ENCODE data around the gene TMBIM6.

Gene TMBIM6

DNA sequence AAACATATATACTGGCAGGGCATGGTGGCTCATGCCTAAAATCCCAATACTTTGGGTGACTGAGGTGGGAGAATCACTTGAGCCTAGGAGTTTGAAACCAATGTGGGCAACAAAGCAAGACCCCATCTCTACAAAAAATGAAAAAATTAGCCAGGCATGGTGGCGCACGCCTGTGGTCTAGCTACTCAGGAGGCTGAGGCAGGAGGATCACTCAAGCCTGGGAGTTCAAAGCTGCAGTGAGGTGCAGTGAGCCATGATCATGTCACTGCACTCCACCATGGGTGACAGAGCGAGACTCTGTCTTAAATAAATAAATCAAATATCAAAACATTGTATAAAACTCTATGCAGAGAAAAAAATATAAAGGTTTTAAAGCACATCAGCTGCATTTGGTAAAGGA, 39.3 kb upstream of the TMBIM6 start:
- DNase-seq (ENCODE audit: low spot score): no peak
- no peak overlapping the region for H3K4me3 ChIP-seq
- H3K27ac ChIP-seq: peak overlapping the region in 1 of 2 donors; percentile 20
- TF ChIP-seq, protein P1, sequence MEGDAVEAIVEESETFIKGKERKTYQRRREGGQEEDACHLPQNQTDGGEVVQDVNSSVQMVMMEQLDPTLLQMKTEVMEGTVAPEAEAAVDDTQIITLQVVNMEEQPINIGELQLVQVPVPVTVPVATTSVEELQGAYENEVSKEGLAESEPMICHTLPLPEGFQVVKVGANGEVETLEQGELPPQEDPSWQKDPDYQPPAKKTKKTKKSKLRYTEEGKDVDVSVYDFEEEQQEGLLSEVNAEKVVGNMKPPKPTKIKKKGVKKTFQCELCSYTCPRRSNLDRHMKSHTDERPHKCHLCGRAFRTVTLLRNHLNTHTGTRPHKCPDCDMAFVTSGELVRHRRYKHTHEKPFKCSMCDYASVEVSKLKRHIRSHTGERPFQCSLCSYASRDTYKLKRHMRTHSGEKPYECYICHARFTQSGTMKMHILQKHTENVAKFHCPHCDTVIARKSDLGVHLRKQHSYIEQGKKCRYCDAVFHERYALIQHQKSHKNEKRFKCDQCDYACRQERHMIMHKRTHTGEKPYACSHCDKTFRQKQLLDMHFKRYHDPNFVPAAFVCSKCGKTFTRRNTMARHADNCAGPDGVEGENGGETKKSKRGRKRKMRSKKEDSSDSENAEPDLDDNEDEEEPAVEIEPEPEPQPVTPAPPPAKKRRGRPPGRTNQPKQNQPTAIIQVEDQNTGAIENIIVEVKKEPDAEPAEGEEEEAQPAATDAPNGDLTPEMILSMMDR (IDR thresholded peaks at IDR 0.05): no peak

DNA sequence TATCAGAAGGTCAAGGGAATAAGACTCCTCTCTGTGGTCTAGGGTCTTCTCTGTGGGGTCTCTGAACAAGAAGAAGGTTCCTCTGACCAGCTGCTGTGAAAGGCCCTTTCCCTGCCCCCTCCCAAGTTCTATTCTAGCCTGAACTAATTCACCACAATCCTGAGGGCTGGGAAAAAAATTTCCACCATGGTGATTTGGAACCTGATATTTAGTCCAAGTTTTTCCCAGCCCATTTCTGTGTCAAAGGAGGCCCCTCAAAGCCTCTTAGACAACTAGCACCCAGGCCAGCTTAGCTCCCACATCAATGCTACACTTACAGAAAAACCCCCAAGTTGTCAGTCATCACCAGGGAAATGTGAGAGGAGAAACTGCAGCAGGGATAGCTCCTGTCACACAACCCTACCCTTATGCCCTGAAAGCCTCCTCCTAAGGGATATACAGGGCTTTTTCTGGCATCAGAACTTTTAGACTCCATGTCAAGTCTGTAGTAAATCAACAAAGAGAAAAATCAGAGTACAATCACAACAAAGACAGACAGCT, 38.6 kb upstream of the TMBIM6 start:
- H3K27ac ChIP-seq: peak overlapping the region; percentile 48 to 73
- TF ChIP-seq, protein P1 (IDR thresholded peaks at IDR 0.05): no peak
- no peak for DNase-seq (ENCODE audit: low spot score)
- no peak overlapping the region for H3K4me3 ChIP-seq

DNA sequence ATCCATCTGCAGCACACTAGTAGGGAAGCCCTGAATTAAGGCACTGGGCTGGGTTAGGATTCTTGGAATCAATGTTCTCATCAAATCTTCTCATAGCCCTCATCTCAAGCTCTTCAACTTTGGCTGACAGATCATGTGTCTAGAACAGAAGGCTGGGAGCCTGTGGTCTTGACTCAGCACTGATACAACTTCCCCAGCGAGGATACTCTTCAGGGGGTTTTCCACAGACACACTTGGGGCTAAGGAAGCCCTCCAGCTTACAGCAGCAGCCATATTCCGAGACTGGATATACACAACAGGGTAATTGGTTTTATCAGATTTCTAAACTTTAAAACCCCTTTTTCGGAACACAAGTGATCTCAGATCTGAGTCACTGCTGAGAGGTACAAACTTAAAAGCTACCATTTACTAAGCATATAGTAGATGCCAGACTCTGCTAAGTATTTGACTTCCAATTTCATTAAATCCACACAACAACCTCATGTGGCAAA, 37.7 kb upstream of the TMBIM6 start:
- DNase-seq (ENCODE audit: low spot score): no peak
- TF ChIP-seq, protein P1 (IDR thresholded peaks at IDR 0.05): no peak
- Histone ChIP-seq H3K27ac (peak overlapping the region; percentile 48 to 73), H3K4me3 (peak overlapping the region; percentile 39)

DNA sequence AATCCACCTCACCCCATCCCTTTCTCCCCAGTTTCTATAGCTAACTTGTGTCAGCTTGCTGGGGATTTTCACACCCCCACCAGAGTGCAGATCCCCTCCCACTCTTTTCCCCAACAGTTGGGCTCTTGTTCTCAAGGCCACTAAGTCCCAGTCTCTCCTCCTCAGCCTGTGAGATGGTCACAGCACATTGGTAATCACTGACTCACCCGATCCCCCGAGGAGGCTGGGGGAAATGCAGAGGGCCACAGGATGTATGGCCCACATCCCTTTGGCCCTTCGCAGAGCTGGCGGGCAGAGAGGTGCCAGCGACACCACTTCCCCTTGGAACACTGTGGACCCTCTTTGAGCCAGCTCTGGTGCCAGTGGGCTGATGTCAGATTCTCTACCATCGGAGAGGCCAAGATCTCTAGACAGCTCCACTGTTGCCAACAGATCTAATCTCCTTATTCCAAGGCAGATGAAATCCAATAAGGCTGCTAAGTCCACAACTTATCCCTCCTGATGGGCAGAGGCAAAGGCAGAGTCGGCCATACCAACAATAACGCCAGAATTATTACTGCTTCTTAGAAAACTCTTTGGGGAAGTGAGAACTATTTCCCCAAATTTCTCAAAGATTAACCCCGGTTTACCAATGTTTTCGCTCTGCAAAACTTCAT, 35.8 kb upstream of the TMBIM6 start:
- Histone ChIP-seq H3K27ac (peak overlapping the region; percentile 97 to 98), H3K4me3 (peak overlapping the region; percentile 88)
- TF ChIP-seq, protein P1 (IDR thresholded peaks at IDR 0.05): no peak
- DNase-seq (ENCODE audit: low spot score): no peak

DNA sequence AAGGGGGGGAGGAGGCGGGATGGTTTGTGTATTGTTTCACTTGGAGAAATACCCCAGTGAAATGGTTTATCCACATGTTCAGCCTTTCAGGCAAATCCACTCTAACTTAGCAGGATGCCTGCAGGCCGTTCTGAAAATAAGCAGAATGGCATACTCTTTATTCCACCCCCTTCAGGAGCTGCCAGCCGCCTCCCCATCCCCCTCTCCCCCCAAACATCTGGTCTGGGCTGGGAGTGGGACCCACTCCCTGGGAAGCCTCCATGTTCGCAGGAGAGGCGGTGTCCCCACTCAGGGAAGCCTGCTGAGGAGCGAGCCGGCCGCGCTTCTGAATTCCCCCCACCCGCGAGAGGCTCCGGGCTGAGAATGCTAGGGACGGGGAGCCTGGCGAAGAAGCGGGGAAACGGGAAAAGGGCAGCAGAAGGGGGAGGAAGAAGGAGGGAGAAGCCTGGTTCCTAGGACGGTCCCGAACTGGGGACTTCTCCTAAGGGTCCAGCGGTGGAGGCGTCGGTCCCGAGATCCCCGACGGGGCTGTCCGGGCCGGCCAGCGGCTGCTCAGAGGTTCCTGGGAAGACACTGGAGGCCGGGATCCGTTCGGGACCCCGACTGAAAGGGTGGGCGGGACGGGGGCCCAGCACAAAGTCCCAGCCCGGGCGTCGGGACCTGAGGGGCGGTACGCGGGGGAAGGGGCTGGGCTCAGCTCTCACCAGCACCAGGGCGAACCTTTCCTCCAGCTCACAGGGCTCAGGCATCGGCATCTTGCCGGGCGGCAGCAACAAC, 34.8 kb upstream of the TMBIM6 start:
- peak; percentile 83 for DNase-seq (ENCODE audit: low spot score)
- Histone ChIP-seq H3K4me3 (peak overlapping the region; percentile 88), H3K27ac (peak overlapping the region; percentile 97 to 98)
- TF ChIP-seq, protein P1 (IDR thresholded peaks at IDR 0.05): no peak

DNA sequence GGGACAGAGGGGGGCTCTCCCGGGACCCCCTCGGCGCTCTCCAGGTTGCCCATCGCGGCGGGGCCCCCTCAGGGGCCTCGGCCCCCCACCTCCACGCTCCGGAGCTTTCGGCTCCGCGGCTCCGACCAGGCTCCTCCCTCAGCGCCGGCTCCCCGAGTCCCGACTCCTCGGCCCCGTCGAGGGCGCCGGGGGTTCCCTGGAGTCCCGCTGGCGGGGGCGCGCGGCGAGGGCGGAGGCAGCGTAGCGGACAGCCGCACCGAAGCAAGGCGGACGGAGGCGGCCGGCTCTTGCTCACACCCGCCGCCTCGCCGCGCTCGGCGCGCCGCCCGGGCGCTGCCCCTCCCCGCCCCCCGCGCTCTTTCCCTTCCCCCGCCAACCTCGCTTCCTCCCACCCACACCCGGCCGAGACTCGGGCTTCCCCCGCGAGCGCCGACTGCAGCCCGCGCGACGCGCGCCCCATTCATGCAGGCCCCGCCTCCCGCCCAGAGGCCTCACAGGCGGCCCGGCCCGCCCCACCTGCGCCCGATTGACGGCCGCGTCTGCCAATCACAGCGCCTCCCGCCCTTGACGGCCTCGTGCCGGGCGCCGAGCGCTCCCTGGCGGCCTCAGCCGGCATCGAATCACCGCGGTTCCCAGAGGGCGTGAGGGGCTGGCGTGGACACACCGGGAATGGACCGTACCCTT, 34.1 kb upstream of the TMBIM6 start, which contains the start of gene FMNL3:
Gene FMNL3 (minus strand): TSS at position 278 of the 684 bp plus-strand sequence. CDS start 225 bp downstream, at position 53.
- Histone ChIP-seq H3K27ac (peak within 1 kb of the TSS; percentile 97 to 98), H3K4me3 (peak within 1 kb of the TSS; percentile 88)
- TF ChIP-seq, protein P1 (IDR thresholded peaks at IDR 0.05): peak; percentile 90
- peak; percentile 98 for DNase-seq (ENCODE audit: low spot score)
